Stimulated activated CD4-positive, alpha-beta T cell treated with anti-CD3 and anti-CD28 coated beads, Interleukin-15, amount 100 ng/mL, for 24 hours (primary cell): ENCODE measurements around the gene MAP2K3.
"Not testable (repeated sequence)": the region's sequence is repeated elsewhere in the genome, so short reads cannot be mapped to it uniquely, and the experiment has no call there.

Experiments used
- DNase-seq: peaks from one replicate; pipeline ENCODE4 v3.0.0-alpha.2; 2020

The MAP2K3 gene

DNA sequence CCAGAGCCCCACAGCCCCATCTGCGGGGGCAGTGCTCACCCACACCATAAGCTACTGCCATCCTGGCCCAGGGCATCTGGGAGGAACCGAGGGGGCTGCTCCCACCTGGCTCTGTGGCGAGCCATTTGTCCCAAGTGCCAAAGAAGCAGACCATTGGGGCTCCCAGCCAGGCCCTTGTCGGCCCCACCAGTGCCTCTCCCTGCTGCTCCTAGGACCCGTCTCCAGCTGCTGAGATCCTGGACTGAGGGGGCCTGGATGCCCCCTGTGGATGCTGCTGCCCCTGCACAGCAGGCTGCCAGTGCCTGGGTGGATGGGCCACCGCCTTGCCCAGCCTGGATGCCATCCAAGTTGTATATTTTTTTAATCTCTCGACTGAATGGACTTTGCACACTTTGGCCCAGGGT, 29.8 kb downstream of the MAP2K3 start:
- DNase-seq: not testable (repeated sequence)

DNA sequence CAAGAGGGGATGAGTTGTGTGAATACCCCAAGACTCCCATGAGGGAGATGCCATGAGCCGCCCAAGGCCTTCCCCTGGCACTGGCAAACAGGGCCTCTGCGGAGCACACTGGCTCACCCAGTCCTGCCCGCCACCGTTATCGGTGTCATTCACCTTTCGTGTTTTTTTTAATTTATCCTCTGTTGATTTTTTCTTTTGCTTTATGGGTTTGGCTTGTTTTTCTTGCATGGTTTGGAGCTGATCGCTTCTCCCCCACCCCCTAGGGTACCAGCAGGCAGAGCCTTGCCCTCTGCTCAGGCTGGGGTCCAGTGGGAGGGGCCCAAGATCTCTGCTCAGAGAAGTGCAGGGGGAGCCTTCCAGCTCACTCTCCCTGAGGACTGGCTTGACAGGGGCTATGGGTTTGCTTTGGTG, 30.2 kb downstream of the MAP2K3 start:
- DNase-seq: not testable (repeated sequence)

DNA sequence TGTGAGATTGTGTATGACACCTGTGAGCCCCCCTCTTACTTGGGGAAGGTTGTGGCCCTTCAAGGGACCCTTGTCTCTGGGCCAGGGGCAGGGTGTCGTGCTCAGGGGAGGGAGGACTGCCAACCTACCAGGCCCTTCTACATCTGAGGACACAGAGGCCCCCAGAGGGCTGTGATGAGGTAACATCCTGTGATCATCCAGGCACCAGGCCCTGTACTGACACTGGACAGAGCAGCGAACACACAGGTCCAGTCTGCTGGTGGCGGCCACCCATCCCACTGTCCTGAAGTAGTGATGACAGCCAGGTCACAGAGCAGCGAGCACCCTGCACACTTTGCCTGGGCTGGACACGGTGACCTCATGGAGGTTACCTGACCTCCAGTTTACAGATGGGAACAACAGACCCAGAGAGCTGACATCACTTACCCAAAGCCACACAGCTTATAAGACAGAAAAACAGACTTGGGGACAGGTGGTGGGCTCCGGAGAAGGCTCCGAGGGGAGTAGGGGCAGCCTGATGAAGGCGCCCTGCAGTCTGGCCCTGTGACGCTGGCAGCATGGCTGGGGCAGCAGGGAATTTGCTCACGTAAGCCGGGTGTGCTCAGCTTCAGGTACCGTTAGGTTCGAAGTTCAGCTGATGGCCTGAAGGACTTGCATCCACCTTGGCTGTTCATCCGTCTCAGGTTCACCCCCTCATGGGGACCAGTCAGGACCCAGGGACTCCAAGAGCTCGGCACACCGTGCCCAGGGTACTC, 30.9 kb downstream of the MAP2K3 start:
- DNase-seq: not testable (repeated sequence)

DNA sequence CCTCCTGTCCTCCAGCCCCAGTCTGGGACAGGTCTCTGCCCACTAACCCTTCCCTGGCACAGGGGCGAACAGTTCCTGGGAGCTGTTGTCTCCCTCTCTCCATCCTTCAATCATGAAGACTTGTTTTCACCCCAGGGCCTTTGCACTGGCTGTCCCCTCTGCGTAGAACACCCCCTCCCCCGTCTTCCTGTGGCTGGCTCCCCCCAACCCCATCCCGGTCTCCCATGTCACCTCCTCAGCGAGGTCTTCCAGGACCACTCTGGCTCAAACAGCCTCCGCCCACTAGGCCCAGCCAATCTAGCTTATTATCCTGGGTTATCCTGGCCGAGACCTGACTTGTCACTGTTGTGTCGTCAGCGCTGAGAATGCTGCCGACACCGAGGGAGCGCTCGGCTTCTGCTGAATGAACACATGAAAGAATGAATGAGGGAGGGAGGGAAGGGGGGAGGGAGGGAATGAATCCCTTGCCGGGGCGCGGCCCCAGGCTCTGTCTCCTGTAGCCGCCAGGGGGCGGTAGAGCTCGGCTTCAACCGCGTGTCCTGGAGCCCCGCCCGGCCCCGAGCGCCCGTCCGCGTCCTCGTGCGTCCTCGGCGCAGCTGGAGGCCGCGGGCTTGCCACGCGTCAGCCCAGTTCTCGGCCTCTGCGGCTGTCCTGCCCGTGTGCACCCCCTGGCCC, 31.8 kb downstream of the MAP2K3 start:
- DNase-seq: not testable (repeated sequence)

DNA sequence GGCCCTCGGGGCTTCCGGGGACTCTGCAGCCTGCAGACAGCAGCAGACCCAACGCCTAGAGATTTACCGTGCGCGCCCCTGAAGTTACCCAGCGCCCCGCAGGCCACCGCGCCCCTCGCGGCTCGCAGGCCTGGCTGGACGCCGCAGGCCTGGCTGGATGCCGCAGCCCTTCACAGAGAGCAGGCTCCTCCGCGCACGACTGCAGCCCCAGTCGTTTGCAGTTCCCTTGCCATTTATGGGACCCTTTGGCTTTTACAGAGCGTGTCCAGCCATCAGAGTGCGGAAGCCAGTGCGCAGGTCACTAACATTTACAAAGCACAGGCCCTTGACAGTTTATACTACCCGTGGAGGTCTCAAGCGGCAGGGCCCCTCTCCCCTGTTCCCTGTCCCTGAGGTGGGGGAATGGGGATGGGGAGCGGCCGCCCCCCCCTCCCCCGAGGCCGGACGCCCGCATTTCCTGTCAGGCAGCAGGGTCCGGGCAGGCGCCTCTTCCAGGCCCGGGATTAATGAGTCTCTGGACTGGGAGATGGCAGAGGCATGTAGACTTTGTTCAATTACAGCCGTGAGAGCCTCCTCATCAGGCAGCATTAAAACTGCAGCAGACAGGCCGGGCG, 32.5 kb downstream of the MAP2K3 start:
- not testable (repeated sequence) for DNase-seq

DNA sequence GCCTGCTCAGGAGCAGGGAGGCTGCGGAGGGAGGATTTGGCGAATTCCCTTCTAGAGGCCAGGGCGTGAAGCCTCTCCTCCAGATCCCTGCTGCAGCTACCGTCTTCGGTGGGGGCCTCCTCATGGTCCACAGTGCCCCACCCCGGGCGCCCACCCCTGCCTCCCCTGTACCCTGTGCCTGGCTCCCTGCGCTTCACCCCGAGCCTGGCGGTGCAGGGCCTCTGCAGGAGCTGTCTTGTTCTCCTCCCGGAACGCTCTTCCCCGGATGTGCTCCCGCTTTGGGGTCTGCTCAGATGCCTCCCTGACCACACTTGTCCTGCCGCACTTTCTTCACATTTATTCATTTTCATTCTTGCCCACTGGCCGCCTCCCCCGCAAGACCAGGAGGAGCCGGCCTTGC, 33.3 kb downstream of the MAP2K3 start:
- not testable (repeated sequence) for DNase-seq

DNA sequence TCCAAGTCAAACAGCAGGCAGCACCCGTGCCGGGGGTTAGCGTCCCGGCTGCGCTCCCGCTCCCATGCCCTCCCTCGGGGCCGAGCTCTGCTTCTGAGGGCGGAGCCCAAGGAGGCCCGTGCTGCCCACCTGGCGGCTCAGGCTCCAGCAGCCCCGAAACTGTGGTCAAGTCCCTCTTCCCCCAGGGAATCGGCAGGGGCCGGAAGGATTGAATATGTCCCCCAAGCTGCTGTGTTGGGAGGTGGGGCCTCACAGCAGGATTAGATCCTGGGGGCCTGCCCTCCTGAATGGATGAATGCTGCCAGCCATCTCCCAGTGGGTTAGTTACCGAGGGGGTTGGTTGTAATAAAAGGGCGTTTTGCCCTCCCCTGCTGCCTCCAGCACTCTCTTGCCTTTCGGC, 33.9 kb downstream of the MAP2K3 start:
- DNase-seq: no peak

DNA sequence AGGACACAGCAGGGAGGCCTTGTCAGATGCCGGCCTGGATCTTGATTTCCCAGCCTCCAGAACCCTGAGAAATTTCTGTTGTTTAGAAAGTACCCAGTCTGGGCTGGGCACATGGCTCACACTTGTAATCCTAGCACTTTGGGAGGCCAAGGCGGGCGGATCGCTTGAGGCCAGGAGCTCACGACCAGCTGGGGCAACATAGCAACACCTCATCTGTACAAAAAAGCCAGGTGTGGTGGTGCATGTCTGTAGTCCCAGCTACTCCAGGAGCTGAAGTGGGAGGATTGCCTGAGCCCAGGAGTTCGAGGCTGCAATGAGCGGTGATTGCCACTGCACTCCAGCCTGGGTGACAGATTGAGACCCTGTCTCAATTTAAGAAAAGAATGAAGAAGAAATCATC, 34.3 kb downstream of the MAP2K3 start:
- DNase-seq: not testable (repeated sequence)

DNA sequence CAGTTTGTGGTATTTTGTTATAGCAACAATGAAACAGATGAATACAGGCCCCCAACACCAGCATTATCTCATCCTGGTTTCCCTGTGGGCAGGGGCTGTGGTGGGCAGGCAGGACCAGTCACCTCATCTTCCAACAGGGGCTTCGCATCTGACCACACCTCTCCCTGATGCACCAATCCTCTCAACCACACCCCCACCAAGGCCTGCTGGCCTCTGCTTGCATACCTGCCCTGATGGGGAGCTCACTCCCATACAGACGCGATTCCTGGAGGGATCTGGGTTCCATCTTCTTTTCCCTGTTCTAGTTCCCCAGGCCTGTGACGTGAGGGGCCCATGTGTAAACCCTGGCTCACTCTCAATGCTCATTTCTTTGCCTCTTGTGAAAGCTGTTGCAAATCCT, 34.7 kb downstream of the MAP2K3 start:
- DNase-seq: not testable (repeated sequence)

DNA sequence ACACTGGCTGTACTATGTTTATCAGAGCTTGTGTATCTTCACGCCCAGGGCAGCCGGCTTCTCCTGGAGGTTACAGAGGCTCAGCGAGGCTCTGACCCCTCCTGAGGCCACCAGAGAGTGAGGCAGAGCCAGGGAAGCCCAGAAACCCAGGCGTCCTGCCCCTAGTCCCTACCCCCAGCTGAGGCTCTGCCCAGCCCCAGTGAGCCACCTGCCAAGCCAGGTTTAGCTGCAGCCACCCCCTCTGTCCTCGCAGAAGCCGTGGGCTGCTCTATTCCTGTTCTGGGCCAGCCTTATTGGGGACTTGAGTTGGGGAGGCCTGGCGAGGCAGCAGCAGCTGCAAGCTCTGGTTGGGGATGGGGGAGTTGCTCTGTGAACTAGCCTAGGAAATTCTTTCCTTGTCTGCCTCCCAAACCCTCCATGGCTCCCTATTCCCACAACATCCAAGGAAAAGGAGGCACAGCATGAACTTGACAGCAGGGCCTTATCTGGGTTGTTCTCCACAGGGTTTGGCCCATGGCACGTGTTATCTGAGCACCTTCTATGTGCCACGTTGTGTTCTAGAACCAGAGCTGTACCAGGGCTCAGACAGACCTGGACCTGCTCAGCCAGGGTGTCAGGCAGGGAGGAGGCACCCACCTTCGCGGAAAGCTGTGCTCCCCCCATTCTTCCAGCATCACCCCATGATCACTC, 35.3 kb downstream of the MAP2K3 start:
- not testable (repeated sequence) for DNase-seq

DNA sequence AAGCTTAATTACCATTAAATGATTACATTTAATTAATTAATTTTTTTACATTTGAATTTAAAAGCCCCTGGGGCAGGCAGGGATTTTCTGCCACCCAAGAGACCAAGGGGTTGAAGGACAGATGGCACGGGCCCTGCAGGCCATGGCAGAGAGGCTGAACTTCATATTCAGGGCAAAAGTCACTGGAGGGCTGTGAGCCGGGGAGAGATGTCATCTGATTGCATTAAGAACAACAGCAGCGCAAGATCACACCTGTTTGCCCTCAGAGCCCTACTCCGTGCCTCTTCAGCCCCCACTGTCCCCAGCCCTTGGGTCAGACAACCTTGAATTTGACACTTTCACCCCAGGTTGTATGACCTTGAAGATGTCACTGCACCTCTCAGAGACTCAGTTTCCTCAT, 35.9 kb downstream of the MAP2K3 start:
- DNase-seq: not testable (repeated sequence)

DNA sequence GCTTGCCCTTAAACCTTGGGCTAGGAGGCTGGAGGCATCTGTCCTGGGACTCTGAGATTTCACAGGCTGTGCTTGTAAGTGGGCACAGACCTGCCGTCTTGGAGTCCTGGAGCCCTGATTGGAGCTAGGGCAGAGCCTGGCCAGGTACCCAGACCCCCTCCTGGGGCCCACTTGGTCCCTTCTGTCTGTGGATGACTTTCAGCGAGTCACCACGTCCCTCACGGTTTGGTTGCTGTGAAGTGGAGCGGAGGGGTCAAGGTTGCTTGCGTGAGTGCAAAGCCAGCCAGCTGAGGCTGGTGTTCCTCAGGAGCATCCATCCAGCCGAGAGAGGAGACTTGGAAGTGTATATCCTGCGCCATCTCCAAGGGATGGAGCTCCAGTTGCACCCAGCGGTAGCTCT, 36.5 kb downstream of the MAP2K3 start:
- not testable (repeated sequence) for DNase-seq

DNA sequence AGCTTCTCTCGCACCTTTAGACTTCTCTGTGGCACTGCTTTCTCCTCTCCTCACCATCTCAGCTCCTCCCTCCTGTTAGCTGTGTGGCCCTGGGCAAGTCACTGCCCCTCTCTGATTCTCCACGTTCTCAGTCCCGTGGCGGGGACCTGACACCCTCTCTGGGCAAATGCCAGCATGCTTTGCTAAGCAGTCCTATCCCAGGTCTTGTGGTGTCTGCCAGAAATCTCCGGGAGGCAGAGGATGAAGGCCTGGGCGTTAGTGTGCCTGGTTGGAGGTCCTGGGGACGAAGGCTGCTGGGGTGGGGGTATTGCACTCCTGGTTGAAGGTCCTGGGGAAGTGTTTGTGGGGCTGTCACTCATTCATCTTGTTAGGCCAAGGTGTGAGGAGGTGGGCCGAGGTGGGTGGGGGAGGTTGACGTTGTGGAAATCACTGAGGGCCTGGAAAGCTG, 37.3 kb downstream of the MAP2K3 start:
- DNase-seq: not testable (repeated sequence)

DNA sequence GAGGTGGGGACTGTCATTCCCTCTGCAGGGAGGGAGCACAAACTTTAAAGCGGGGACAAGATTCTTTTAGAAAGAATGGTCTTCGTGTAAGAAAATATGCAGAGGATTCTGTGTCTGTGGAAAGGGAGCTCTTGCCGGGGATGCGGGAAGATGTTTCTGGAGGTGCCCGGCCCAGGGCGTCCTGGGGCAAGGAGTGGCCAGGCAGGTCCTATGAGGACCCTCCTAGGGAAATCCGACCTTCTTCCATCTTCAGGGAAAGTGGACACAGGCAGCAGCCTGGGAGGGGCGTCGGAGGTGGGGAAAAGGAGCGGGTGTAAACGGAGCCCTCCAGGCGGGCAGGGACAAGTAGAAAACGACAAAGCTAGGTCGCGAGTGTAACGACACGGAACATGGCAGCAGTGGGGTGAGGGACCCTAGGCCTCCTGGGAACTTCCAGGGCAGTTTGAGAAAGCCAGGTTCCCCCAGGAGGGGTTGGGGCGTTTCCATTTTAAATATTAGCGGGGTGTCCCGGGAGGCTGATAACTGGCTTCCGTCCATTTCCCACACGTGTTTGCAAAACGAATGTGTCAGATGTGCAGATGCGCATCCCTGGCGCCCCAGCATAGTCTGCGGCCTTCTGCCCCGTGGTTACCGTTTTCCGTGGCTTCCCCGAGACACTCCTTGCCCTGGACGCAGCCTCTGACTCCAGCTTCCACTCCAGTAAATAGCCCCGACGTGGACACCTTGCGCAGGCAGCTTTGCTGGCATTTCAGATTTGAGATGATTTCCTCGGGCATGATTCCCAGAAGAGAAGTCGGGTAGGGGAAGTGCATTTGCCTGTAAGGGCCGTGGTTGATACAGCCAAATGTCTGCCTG, 39.0 kb downstream of the MAP2K3 start:
- DNase-seq: not testable (repeated sequence)

DNA sequence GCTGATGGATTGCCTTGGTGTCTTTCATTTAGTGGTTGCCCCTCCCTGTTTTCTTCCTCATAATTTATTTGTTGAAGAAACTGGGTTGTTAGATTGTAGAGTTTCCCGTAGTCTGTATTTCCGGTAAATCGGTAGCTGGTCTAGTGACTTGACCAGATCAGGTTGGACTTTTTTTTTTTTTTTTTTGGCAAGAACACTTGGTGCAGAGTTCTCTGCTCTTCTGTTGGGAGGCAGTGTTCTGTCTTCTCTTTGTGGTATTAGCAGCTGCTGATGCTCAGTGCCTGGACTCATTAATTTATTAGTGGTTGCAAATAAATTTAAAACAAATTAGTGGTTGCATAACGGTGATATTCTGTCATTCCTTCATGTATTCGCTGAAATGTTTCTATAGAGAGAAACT, 40.2 kb downstream of the MAP2K3 start:
- DNase-seq: not testable (repeated sequence)

DNA sequence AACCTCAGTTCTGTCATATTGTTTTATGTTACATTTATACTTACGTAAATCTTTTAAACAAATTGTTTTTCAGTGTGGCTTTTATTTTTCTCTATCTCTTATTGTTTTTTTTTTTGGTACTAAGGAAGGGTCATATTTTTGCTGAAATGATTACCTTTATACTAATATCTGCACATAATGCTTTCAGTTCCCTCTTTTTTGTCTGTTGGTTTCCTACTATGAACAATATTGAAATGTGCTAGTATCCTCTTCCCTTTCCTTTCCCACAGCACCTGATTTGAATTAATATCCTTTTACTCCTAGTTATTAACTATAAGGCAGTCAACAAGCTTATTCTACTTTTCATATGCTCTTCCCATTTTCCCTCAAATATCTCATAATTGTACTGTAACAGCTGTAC, 43.4 kb downstream of the MAP2K3 start:
- not testable (repeated sequence) for DNase-seq

DNA sequence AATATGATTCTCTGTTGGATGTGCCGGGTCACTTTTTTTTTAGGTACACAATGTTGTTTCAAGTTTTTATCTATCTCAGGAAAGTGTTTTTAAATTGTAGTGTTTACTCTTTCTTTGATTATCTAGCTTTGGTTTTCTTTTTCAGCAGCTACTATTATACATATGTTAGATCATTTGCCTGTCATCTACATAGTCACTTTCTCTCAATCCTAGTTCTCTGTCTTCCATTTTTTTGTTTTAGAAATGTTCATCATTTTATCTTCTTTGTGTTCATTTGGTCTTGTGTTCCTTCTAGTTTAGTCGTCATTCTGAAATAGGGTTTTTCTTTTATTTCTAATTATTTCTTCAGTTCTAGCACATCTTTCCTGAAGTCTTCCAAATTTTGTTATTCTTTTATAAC, 44.3 kb downstream of the MAP2K3 start:
- DNase-seq: not testable (repeated sequence)

DNA sequence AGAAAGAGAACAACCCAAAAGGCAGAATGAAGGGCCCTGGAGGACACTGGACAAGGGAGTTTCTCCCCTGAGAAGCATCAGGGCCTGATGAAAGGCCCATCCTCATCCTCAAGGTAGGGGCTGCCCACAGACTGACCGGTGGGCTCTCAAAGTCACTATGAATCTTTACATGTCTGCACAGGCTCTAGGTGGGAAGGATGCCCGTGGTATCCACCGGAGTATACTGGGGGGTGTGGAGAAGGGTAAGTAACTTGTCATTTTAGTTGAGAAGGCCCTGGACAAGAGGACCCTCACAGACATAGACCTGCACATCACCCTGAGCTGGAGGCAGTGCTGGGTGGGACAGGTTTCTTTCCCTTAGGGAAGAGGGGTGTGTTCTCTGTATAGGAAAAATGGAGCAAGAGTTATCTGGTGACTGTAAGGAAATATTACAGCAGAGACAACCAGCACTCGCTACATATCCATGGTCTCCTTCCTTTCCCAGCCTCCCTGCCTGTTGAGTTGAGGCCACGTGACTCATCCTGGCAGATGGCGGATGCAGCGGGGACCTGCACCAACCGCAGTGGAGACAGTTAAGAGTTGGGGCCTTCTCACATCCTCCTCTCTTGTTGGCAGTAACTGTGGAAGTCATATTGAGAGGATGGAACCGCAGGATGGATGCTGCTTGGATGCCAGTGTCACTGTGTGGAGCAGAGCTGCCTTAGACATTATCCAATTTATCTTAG, 46.1 kb downstream of the MAP2K3 start:
- no peak for DNase-seq

DNA sequence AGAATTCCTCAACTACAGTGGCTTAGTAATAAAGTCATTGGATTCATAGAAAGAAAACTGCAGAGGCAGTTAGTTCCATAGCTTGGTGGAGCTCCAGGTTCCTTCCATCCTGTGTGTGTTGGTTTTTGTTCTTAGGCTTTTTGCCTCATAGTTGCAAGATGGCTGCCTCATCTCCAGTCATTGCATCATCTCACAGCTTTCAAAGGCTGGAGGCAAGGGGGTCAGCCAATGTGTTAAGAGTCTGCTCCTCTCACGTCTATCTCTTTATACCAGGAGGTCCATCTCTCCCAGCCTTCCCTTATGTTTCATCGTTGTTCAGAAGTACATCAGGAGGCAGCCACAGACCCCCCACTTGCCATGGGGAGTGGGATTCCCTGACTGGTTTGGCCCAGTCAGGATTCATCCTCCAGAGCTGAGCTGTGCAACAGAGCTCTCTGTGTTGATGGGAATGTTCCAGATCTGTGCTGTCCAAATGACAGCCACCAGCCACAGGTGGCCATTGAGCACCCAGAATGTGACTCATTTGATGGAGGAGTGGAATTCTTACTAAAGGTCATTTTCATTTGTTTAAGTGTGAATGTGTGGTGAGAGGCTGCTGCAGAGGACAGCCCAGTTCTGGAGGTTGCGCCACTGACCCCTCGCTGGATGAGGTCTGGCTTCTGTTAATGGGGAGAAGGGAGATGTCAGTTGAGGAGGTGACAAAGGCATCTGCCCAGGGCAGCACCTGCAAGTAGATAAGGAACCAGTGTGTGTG, 52.2 kb downstream of the MAP2K3 start:
- DNase-seq: not testable (repeated sequence)

DNA sequence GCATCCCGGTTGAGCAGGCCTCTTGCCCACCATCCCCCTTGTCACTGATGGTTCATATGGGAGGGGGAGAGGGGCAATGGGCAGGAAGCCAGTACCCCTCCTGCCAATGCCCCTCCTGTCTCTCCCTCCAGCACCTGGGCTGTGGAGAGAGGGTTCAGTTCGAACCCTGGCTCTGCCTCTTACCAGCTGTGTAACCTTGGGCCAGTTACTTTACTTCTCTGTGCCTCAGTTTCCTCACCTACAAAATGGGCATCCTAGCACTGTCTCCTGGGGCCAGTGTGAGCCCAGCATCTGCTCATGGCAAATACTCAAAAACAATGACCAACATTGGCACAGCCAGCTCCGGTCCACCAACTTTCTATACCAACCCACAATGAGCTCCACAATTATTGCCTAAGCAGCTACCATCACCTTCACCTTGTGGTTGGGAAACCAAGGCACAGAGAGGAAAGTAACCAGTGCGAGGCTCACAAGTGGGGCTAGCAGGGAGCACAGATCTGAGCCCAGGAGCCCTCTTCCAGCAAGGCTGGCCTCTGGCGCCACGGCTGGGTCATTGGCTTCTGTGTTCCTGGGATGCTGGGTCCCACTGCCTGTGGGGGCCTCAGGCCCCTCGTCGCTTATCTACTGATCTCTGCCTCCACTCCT, 53.6 kb downstream of the MAP2K3 start:
- DNase-seq: not testable (repeated sequence)
